ENCODE measurements around the gene FOXL1. TPM values are rescaled to one million over a fixed set of nuclear protein-coding genes. Genes with fewer than 3 reads are reported as not detected.
A peak's percentile ranks its signal among the peaks of the same experiment; 100 is the strongest.

Gene FOXL1
- total and polyA plus RNA-seq, 9 of the 15 experiments (the other 6 are each of a cell fraction or from before 2014, with no cell fraction given) = not detected

DNA sequence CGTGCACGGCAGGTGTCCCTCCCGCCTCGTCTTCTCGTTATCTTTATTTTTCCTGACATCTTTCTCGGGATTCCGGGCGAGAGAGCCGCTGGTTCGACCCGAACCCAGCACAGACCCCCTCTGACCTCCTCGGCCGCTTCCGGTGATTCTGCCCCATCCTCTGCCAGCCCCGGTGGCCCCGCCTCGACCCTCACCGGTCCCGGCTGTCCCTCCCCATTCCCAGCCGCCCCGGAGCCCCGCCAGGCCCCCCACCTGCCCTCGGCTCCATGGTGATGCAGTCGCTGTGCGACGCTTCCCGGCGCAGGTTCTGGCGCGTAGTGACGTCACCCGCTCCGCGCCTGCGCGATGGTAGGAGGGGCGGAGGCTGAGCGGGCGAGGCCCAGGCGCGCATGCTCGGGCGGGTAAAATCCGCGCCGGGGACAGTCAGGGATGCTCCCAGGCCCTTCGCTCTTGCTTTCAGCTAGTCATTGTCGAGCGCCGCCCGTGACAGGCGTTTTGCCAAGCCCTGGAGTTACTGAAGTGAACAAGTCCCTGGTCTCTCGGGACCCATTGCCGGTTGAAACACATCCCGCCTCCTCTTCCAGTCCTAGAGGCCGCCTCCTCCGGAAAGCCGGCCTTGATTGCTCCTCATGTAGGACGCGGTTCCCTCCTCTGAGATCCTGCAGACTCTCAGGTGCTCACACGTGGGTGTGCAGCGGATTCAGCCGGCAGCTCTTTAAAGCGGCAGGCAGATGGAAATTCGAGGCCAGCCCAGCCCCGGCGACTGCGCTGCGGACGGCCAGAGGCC is 23.2 kb upstream of the FOXL1 start, which contains the start of gene MTHFSD (continued):
- peak; percentile 88 for TF ChIP-seq MGA (IDR thresholded peaks at IDR 0.05)
- TF ChIP-seq, protein P1, sequence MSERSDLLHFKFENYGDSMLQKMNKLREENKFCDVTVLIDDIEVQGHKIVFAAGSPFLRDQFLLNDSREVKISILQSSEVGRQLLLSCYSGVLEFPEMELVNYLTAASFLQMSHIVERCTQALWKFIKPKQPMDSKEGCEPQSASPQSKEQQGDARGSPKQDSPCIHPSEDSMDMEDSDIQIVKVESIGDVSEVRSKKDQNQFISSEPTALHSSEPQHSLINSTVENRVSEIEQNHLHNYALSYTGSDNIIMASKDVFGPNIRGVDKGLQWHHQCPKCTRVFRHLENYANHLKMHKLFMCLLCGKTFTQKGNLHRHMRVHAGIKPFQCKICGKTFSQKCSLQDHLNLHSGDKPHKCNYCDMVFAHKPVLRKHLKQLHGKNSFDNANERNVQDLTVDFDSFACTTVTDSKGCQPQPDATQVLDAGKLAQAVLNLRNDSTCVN (CRISPR knock-in tag; IDR thresholded peaks at IDR 0.05) = no peak
- no peak for TF ChIP-seq SIRT6 (IDR thresholded peaks at IDR 0.05; ENCODE audit: low read depth, low read length)
- TF ChIP-seq, protein P2, sequence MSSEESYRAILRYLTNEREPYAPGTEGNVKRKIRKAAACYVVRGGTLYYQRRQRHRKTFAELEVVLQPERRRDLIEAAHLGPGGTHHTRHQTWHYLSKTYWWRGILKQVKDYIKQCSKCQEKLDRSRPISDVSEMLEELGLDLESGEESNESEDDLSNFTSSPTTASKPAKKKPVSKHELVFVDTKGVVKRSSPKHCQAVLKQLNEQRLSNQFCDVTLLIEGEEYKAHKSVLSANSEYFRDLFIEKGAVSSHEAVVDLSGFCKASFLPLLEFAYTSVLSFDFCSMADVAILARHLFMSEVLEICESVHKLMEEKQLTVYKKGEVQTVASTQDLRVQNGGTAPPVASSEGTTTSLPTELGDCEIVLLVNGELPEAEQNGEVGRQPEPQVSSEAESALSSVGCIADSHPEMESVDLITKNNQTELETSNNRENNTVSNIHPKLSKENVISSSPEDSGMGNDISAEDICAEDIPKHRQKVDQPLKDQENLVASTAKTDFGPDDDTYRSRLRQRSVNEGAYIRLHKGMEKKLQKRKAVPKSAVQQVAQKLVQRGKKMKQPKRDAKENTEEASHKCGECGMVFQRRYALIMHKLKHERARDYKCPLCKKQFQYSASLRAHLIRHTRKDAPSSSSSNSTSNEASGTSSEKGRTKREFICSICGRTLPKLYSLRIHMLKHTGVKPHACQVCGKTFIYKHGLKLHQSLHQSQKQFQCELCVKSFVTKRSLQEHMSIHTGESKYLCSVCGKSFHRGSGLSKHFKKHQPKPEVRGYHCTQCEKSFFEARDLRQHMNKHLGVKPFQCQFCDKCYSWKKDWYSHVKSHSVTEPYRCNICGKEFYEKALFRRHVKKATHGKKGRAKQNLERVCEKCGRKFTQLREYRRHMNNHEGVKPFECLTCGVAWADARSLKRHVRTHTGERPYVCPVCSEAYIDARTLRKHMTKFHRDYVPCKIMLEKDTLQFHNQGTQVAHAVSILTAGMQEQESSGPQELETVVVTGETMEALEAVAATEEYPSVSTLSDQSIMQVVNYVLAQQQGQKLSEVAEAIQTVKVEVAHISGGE (CRISPR knock-in tag; IDR thresholded peaks at IDR 0.05) = no peak
- no peak for TF ChIP-seq RAD21 (CRISPR knock-in tag; conservative IDR thresholded peaks at IDR 0.05 in 1 of 2, IDR thresholded peaks at IDR 0.05 in 1 of 2)
- 0 out of 2 replicates have a peak, but pooled peaks have one; percentile 36 for TF ChIP-seq PATZ1 (CRISPR knock-in tag; IDR thresholded peaks at IDR 0.05; ENCODE audit: borderline replicate concordance)

All from K562 (cell line).